ENCODE results near the gene CTR9.
A peak's percentile ranks its signal among the peaks of the same experiment; 100 is the strongest.

The CTR9 gene

GRCh38 chr11:10743354-10744000 is 7.6 kb upstream of the CTR9 start:
- peak; percentile 11 for DNase-seq

- no peak for DNase-seq
These were observed 6.8 kb upstream of the CTR9 start for GRCh38 chr11:10744206-10744605.

DNA sequence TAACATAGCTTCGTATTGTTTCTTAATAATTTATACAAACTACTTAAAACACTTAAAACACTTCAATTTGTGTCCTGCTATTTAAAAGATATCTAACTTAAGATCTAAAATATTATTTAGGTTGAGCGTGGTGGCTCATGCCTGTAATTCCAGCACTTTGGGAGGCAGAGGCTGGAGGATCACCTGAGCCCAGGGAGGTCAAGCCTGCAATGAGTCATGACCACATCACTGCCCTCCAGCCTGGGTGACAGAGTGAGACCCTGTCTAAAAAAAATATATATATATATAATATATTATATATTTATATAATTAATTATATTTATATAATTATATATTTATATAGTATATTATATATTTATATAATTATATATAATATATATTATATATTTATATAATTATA is 4.2 kb upstream of the CTR9 start:
- no peak for DNase-seq

DNA sequence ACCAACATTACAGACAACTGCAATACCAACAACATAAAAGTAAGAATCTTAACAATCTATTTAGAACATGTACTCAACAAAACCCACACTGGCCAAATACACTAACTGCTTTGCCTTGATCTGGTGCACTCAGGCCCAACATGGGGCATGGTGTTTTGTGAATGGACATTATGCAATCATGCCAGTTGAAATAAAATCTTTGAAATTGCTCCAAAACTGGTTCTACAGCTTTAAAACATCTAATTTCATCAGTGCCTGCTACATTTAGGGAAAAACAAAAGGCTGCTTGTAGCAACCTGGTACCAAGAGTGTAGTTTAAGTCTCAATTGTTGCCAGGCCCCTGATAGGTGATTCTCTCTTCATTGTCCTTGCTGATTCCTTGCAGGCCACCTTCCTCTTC is 3.3 kb upstream of the CTR9 start:
- DNase-seq, result peak; percentile 16

DNA sequence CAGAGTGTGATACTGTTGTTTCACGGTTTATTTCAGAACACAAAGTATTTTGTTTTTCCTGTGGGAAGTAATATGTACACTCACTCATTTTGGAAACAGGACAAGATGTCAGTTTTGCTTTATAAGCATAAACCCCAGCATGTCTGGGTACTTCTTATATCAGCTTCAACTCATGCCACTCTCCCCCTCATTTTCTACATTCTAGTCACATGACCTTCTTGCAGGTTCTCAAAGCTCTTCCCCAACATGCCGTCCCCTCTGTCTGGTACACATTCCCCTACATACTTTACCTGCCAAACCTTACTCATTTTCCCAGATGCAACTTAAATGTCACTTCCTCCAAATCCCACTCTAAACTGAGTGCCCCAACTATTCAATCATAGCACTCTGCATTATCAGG is 1.6 kb upstream of the CTR9 start:
- DNase-seq, result no peak

GRCh38 chr11:10751581-10751940 is 515 bp downstream of the CTR9 start:
- DNase-seq, result peak; percentile 50

DNA sequence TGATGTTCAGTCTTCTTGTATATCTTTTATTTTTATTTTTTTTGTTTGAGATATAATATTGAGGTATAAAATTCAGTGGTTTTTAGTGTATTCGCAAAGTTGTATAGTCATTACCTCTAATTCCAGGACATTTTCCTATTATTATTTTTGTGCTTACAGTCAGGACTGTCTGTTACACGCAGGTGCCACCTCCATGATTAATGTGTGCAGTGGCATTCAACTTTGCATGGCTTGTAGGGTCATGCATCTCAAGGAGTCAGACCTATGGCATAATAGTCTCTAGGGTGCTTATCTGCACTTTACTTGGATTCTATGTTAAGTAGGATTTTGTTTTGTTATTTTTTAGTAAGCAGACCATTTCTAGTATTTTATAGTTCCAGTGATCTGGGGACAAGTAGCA is 1.0 kb downstream of the CTR9 start:
- no peak for DNase-seq

GRCh38 chr11:10752486-10752885 is 1.4 kb downstream of the CTR9 start:
- DNase-seq, result no peak

GRCh38 chr11:10758957-10759356 is 7.9 kb downstream of the CTR9 start:
- DNase-seq, result peak; percentile 20

DNA sequence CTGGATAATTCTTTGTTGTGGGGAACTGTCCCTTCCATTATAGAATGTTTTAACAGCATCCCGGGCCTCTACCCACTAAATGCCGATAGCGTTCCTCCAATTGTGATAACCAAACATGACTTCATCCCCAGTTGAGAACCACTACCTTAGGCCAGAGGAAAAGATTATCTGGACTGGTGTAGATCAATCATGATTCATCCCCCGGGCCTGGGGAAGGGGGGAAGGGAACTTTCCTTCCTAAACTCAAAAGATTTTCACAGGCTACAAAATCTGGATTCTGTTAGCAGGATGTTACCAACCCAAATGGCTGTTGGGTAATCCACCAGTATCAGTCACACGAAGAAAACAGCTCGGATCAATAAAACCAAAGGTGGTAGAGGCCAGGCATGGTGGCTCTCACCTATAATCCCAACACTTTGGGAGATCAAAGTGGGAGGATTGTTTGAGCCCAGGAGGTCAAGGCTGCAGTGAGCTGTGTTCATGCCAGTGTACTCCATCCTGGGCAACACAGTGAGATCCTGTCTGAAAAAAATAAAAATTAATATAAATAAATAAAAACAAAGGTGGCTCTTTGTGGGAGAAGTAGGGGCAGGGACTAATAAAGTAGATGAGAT is 10.1 kb downstream of the CTR9 start:
- DNase-seq, result no peak

GRCh38 chr11:10762185-10762584 is 11.1 kb downstream of the CTR9 start:
- DNase-seq, result no peak

DNA sequence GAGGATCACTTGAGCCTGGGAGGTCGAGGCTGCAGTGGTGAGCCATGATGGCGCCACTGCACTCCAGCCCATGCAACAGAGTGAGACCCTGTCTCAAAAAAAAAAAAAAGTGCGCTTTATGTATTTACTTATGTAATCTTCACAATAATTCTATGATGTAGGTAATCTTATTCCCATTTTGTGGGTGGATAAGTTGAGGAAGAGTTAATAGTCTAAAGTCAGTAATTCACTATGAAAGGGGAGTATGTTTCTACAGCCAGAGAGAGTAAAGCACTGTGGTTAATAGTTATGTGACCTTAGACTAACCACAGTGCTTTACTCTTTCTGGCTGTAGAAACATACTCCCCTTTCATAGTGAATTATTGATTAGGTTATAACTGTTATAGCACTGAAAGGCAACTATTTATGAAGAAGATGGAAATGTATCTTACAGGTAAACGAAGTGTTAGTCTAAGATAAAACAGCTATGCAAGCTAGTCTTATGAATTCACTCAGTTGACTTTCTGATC is 11.9 kb downstream of the CTR9 start:
- no peak for DNase-seq

GRCh38 chr11:10763766-10764165 is 12.7 kb downstream of the CTR9 start:
- no peak for DNase-seq

DNA sequence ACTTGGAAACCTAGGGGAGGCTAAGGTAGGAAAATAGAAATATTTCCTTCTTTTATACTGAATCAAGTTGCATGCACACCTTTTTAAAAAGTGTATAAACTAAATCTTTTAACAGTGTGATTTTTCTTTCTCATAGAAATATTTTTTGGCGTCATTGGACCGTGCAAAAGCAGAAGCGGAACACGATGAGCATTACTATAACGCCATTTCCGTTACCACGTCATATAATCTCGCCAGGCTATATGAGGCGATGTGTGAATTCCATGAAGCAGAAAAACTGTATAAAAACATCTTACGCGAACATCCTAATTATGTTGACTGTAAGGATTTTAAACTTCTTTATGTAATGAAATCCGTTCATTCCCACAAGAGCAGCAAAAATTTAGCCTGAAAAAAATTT is 13.4 kb downstream of the CTR9 start:
- DNase-seq, result no peak

GRCh38 chr11:10770626-10771254 is 19.7 kb downstream of the CTR9 start:
- DNase-seq, result peak; percentile 71

GRCh38 chr11:10771457-10771856 is 20.4 kb downstream of the CTR9 start:
- no peak for DNase-seq

- DNase-seq, result no peak
These were observed 23.8 kb downstream of the CTR9 start for GRCh38 chr11:10774811-10775210.

DNA sequence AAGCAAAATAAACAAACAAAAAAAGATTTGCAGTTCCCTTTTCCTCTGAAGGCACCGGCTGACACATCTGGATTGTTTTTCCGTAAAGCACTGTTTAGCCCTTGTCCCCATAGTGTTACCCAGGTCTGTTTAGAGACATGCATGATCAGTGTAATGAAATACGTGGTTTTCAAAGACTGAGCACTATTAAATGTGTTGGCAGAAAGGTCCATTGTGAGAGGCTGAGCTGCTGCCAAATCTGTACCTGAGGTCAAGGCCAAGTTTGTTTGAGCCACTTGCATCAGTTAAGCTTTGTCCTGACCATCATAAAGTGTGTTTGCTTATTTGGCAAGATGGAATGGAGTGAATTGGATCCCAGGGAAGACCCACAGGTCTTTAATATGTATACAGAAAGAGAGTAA is 26.3 kb downstream of the CTR9 start:
- DNase-seq, result no peak

- DNase-seq, result no peak
These were observed 26.8 kb downstream of the CTR9 start for GRCh38 chr11:10777806-10778205.

DNA sequence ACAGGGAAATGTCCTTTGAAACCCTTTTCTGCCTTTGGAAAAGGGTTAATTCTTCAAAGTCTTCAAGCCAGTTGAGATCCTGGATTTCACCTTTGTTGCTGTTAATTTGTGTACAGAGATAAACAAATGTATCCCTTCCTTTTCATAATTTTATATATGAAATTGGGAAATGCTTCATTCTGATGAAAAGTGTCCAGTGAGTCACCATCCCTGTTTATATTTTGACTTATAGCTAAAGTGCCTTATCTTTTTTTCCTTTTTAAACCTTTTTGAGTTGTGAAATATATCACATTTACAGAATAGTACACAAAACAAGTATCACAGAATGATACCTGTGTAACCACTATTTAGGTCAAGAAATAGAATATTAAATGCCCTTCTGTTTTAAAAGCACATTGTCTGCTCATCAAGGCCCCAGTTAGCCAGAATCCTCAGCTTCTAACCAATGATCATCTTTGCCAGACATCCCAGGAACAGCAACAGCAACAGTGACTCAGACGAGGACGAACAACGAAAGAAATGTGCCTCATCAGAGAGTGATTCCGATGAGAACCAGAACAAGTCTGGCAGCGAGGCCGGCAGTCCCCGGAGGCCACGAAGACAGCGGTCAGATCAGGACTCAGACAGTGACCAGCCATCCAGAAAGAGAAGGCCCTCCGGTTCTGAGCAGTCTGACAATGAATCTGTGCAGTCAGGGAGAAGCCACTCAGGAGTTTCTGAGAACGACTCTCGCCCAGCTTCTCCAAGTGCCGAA is 27.3 kb downstream of the CTR9 start:
- DNase-seq, result no peak

GRCh38 chr11:10779086-10779485 is 28.0 kb downstream of the CTR9 start:
- no peak for DNase-seq

DNA sequence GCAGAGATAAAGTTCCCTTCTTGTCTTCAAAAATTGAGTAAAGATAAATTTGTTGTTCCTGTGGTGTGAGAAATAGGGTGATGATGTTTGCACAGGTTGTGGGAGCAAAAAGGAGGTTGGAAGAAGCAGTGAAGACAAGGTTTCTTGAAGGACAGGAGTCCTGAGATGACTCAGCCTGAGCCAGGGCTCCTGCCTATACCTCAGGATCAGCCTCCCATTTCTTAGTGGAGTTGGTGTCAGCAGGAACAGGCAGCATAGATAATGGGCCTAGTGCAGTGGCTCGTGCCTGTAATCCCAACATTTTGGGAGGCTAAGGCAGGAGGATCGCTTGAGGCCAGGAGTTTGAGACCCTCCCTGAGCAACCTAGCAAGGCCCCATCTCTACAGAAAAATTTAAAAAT is 29.0 kb downstream of the CTR9 start:
- DNase-seq, result no peak

DNA sequence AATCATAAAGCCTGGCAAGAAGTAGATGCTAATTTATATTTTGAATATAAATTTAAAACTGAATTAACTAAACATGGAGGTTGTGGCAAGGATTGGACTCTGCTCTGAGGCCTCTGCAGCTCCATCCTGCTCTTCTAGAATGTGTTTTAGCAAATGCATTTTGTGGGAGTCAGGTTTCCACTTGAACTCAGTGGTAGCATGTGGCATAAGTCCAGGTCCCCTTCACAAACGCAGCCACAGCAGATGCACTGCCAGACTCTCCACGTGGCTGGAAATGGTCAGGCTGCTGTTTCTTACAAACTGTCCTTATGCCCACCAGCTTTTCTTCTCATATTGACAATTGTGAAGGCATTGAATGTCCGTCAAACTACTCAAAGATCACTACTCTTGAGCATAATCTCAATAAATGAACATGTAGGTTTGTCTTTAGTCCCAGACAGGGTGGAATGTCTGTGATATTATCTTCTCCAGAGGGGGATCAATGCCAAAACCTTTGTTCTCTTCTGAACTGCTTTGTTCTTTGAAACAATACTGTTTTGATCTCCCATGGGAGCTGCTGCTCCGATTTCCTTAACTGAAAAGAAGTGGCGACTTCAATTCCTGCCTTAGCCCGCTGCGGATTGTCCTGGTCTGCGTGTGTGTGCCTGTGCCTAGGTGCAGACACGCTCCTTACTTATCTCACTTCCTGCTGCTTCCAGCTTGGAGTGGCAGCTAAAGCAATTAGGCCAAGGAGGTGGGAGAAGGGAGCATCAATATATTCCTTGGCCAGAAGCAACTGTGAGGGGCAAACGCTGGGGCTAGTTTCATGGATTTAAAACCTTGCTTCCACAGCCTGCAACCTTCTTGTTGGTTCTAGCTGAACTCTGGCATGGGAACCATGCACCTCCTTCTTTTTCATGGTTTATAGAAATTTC is 33.4 kb downstream of the CTR9 start:
- DNase-seq, result peak; percentile 79
